RWPE2 (cell line): ENCODE data around the gene DLX6.
A peak's percentile ranks its signal among the peaks of the same experiment; 100 is the strongest.
"Not testable (repeated sequence)": the region's sequence is repeated elsewhere in the genome, so short reads cannot be mapped to it uniquely, and the experiment has no call there.

Source experiments
- ATAC-seq: fragments of 200-7000 bp; cut with Tn5 transposase; 3 replicates; pipeline ENCODE4 v1.9.1; 2021; ENCODE audit warnings: low read depth
- DNase-seq: peaks from one replicate; pipeline ENCODE4 v3.0.0-alpha.2; 2020; ENCODE audit warnings: low spot score
- H3K27ac ChIP-seq: fragments of 450-650 bp; 2 replicates; pipeline ENCODE4 v1.5.1; 2017; ENCODE audit warnings: mild to moderate bottlenecking; ENCODE audit not compliant: poor library complexity, severe bottlenecking
- H3K27me3 ChIP-seq: fragments of 250-450 bp; sonication (Bioruptor Pico); 2 replicates; pipeline ENCODE4 v1.5.1; 2021; ENCODE audit warnings: mild to moderate bottlenecking, moderate library complexity; ENCODE audit not compliant: insufficient read depth, poor library complexity, severe bottlenecking
- H3K36me3 ChIP-seq: fragments of 250-450 bp; sonication (Bioruptor Pico); 2 replicates; pipeline ENCODE4 v1.5.1; 2020; ENCODE audit warnings: low read depth, mild to moderate bottlenecking, moderate library complexity
- H3K4me1 ChIP-seq: fragments of 250-450 bp; sonication (Bioruptor Pico); 2 replicates; pipeline ENCODE4 v1.5.1; 2021; ENCODE audit warnings: mild to moderate bottlenecking, moderate library complexity; ENCODE audit not compliant: insufficient read depth, poor library complexity, severe bottlenecking
- H3K4me3 ChIP-seq: fragments of 250-450 bp; sonication (Bioruptor Pico); 2 replicates; pipeline ENCODE4 v1.5.1; 2021; ENCODE audit warnings: mild to moderate bottlenecking, moderate library complexity; ENCODE audit not compliant: severe bottlenecking
- H3K9me3 ChIP-seq: fragments of 250-450 bp; sonication (Bioruptor Pico); 2 replicates; pipeline ENCODE4 v1.5.1; 2021; ENCODE audit warnings: mild to moderate bottlenecking, moderate library complexity; ENCODE audit not compliant: severe bottlenecking
- CTCF ChIP-seq: fragments of 450-650 bp; IDR thresholded peaks from one replicate; pipeline ENCODE4 v1.5.1; 2017; ENCODE audit warnings: mild to moderate bottlenecking, moderate library complexity; ENCODE audit not compliant: poor library complexity, severe bottlenecking

DLX6 gene

GRCh38 chr7:97026715-97027426, 21.5 kb downstream of the DLX6 start:
- ATAC-seq (no peak), DNase-seq (no peak)
- no peaks in the 10 kb centered on the region for H3K9me3 ChIP-seq
- no peaks in the 10 kb centered on the region for H3K36me3 ChIP-seq
- H3K27me3 ChIP-seq: peaks cover 85% of the 10 kb centered on the region
- no peak overlapping the region for H3K27ac ChIP-seq
- H3K4me1 ChIP-seq: no peaks in the 10 kb centered on the region
- no peak overlapping the region for H3K4me3 ChIP-seq
- no peak for TF ChIP-seq CTCF

GRCh38 chr7:97027427-97028234, 22.3 kb downstream of the DLX6 start:
- no peak overlapping the region for H3K4me3 ChIP-seq
- no peaks in the 10 kb centered on the region for H3K9me3 ChIP-seq
- ATAC-seq: peak; percentile 72
- H3K4me1 ChIP-seq: no peaks in the 10 kb centered on the region
- no peaks in the 10 kb centered on the region for H3K36me3 ChIP-seq
- H3K27me3 ChIP-seq: peaks cover 78% of the 10 kb centered on the region
- H3K27ac ChIP-seq: no peak overlapping the region
- peak; percentile 81 for TF ChIP-seq CTCF
- DNase-seq: no peak

GRCh38 chr7:97034213-97034852, 29.0 kb downstream of the DLX6 start:
- not testable (repeated sequence) for H3K27ac ChIP-seq, ATAC-seq, H3K4me1 ChIP-seq, H3K36me3 ChIP-seq, H3K9me3 ChIP-seq, H3K4me3 ChIP-seq, DNase-seq
- H3K27me3 ChIP-seq: peaks cover 22% of the 10 kb centered on the region

- Histone ChIP-seq H3K9me3 (no peaks in the 10 kb centered on the region), H3K27ac (no peak overlapping the region), H3K4me1 (no peaks in the 10 kb centered on the region), H3K27me3 (peaks cover 37% of the 10 kb centered on the region), H3K4me3 (no peak overlapping the region), H3K36me3 (no peaks in the 10 kb centered on the region)
- no peak for ATAC-seq
- no peak for DNase-seq
- TF ChIP-seq CTCF: no peak
These were observed 34.2 kb downstream of the DLX6 start for GRCh38 chr7:97039374-97040065.

- H3K27me3 ChIP-seq: peaks cover 37% of the 10 kb centered on the region
- DNase-seq: no peak
- H3K36me3 ChIP-seq: no peaks in the 10 kb centered on the region
- H3K9me3 ChIP-seq: no peaks in the 10 kb centered on the region
- no peak for ATAC-seq
- H3K4me1 ChIP-seq: no peaks in the 10 kb centered on the region
- no peak overlapping the region for H3K27ac ChIP-seq
- TF ChIP-seq CTCF: no peak
- H3K4me3 ChIP-seq: no peak overlapping the region
These were observed 37.9 kb downstream of the DLX6 start for GRCh38 chr7:97043281-97043680.
